ENCODE measurements around the gene RGS8.

RGS8 gene

GRCh38 chr1:182670032-182670749 lies 14.2 kb downstream of the RGS8 start:
- DNase-seq, result no peak

GRCh38 chr1:182669266-182669665 lies 15.1 kb downstream of the RGS8 start:
- DNase-seq, result no peak

GRCh38 chr1:182668521-182669054 lies 15.8 kb downstream of the RGS8 start:
- no peak for DNase-seq

- no peak for DNase-seq
Measured at GRCh38 chr1:182667848-182668505, 16.4 kb downstream of the RGS8 start.

GRCh38 chr1:182666706-182667105 lies 17.7 kb downstream of the RGS8 start:
- DNase-seq, result no peak

GRCh38 chr1:182664296-182664695 lies 20.1 kb downstream of the RGS8 start:
- no peak for DNase-seq

- DNase-seq, result no peak
Measured at GRCh38 chr1:182662956-182663355, 21.4 kb downstream of the RGS8 start.

GRCh38 chr1:182662121-182662890 lies 22.1 kb downstream of the RGS8 start:
- DNase-seq, result no peak

- DNase-seq, result no peak
Measured at GRCh38 chr1:182658055-182658454, 26.3 kb downstream of the RGS8 start.

- DNase-seq, result no peak
Measured at GRCh38 chr1:182656842-182657397, 27.5 kb downstream of the RGS8 start.

- DNase-seq, result no peak
Measured at GRCh38 chr1:182653986-182654385, 30.4 kb downstream of the RGS8 start.

GRCh38 chr1:182652933-182653332 lies 31.5 kb downstream of the RGS8 start:
- DNase-seq, result no peak

GRCh38 chr1:182651339-182651724 lies 33.1 kb downstream of the RGS8 start:
- no peak for DNase-seq

- DNase-seq, result no peak
Measured at GRCh38 chr1:182650678-182651338, 33.6 kb downstream of the RGS8 start.

- DNase-seq, result no peak
Measured at GRCh38 chr1:182649041-182649440, 35.3 kb downstream of the RGS8 start.

GRCh38 chr1:182646739-182647138 lies 37.6 kb downstream of the RGS8 start:
- DNase-seq, result no peak

- DNase-seq, result no peak
Measured at GRCh38 chr1:182644886-182645285, 39.5 kb downstream of the RGS8 start.

- no peak for DNase-seq
Measured at GRCh38 chr1:182643699-182644098, 40.7 kb downstream of the RGS8 start.

GRCh38 chr1:182642461-182642860 lies 41.9 kb downstream of the RGS8 start:
- no peak for DNase-seq

- no peak for DNase-seq
Measured at GRCh38 chr1:182641561-182641960, 42.8 kb downstream of the RGS8 start.

- no peak for DNase-seq
Measured at GRCh38 chr1:182639330-182639729, 45.1 kb downstream of the RGS8 start.

GRCh38 chr1:182637769-182638168 lies 46.6 kb downstream of the RGS8 start:
- DNase-seq, result no peak

GRCh38 chr1:182635871-182636270 lies 48.5 kb downstream of the RGS8 start:
- no peak for DNase-seq
